Activated CD8-positive, alpha-beta memory T cell treated with anti-CD3 and anti-CD28 coated beads for 36 hours (primary cell): Measurements from ENCODE around the gene PFKFB3. TPM values are rescaled to one million over a fixed set of nuclear protein-coding genes. Genes with fewer than 3 reads are reported as not detected.

ENCODE experiments used
- CTCF ChIA-PET: fragments of 350-600 bp; sonication (Branson Sonifier 250); formaldehyde crosslinking; loops from one replicate; lab custom pipeline; 2021; ENCODE audit warnings: antibody characterized with exemption; lab: Charles Lee
- POLR2A ChIA-PET: fragments of 350-600 bp; sonication (Branson Sonifier 250); formaldehyde crosslinking; loops from one replicate; lab custom pipeline; 2021; ENCODE audit warnings: antibody characterized with exemption; lab: Charles Lee
- total RNA-seq, 2 experiments: library from RNA; stranded (reverse); gene quantifications; one replicate each; pipeline ENCODE4 v1.2.3, GENCODE V29; 2021

PFKFB3 gene
- total RNA-seq, 2 experiments from 2014 or later: 81.9 to 82.1 TPM

DNA sequence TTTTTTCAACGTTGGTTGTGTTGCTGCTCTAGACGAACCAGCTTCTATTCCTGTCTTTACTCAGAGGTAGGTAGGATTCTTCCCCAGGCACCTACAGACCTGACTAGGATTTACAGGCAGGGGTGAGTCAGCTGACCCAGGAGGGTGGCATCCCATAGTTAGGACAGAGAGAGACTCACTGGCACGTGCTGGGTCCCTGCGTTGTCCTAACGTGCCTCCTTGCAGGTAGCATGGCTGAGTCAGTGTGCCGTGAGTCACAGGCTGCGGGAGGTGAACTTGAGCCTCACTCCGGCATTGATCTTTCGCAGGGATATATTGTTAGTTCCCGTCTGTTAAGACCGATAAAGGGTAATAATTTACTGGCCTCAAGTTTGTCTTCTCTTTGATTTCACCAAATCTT lies 96.5 kb downstream of the PFKFB3 start:
- CTCF ChIA-PET: interaction anchor here (0.7 kb wide), 1 partner anchor 92 kb away, joined by 3 read pairs; no protein-coding TSS in a partner anchor

GRCh38 chr10:6299743-6300105 lies 97.0 kb downstream of the PFKFB3 start:
- POLR2A ChIA-PET: interaction anchor here (0.6 to 1.6 kb wide), 3 partner anchors 19 to 101 kb away, joined by 3 to 7 read pairs (median 3); no protein-coding TSS in a partner anchor
- CTCF ChIA-PET: interaction anchor here (0.7 to 0.8 kb wide), 2 partner anchors 89 to 92 kb away, joined by 3 read pairs; no protein-coding TSS in a partner anchor

More for the DNA sequence above, 96.5 kb downstream of the PFKFB3 start:
- POLR2A ChIA-PET: interaction anchor here (1.6 kb wide), 1 partner anchor 49 kb away, joined by 7 read pairs; no protein-coding TSS in a partner anchor

DNA sequence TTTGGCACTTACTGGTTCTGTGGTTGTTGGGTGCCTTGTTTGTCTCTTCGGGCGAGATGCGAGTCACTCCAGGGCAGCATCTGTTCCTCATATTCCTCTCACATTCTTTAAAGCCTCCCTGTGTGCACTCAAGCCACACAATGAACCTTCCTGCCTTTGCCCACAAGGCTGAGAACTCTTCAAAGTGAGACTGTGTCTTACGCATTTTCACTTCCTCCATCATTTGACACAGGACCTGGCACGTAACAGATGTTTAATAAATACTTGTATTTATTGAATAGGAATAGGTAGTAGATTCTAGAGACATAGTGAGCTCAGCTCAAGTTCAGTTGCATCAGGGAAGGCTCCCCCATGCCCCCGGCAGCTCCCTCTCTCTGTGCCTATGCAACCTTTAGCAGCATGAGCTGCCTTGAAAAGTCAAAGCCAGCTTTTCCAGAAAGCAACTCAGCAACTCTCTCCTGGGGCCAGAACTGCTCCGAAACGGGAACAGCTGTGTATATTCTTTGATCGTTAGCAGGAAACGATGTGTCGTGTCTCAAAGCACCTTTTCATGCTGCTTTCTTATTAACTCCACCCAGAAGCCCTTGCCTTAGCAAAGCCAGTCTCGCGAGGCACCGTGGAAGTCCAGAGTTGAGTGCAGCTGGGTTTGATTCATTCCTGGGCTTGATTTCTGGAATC lies 97.5 kb downstream of the PFKFB3 start:
- ChIA-PET CTCF (interaction anchor here (0.8 kb wide), 1 partner anchor 88 kb away, joined by 3 read pairs; no protein-coding TSS in a partner anchor), POLR2A (interaction anchor here (0.6 to 1.6 kb wide), 3 partner anchors 19 to 101 kb away, joined by 3 to 7 read pairs (median 3); no protein-coding TSS in a partner anchor)

- POLR2A ChIA-PET: interaction anchor here (1.6 kb wide), 1 partner anchor 47 kb away, joined by 7 read pairs; no protein-coding TSS in a partner anchor
- CTCF ChIA-PET: interaction anchor here (0.6 kb wide), 1 partner anchor 33 kb away, joined by 3 read pairs; no protein-coding TSS in a partner anchor
Observed at GRCh38 chr10:6300784-6301460, 98.2 kb downstream of the PFKFB3 start.

DNA sequence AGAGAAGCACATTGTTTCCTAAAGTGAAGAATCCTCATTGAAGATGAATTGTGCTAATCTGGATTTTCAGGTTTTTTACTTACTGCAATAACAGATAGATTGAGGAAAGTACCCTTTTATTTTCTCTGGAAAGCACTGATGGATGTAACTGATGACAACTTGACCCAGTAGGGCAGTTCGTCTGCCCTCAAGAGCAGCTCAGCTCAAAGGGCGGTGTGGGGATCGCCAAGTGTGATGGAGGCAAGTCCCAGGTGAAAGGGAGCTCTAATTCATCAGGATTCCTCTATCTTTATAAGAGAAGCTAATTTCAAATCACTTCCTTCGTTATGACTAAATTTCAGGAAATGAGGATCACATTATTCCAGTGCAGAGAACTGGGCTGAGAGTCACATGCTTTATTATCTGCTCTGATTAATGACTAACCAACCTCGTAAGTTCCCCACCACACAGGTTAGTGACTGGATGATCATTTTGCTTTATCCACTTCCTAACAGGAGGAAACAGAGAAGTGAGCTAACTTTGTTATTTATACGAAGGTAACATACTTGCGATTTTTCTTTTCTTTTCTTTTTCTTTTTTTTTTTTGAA lies 98.8 kb downstream of the PFKFB3 start:
- ChIA-PET CTCF (interaction anchor here (0.6 to 1.0 kb wide), 3 partner anchors 34 to 556 kb away, joined by 3 to 5 read pairs (median 3); no protein-coding TSS in a partner anchor), POLR2A (interaction anchor here (0.6 to 0.7 kb wide), 2 partner anchors 45 to 101 kb away, joined by 4 to 9 read pairs; no protein-coding TSS in a partner anchor)

Other genes starting within 250 kb of the PFKFB3 start
- gene IL15RA, start 225.4 kb upstream of the PFKFB3 start, total RNA-seq: 10 to 100 TPM; 31.4 to 31.8 TPM
- gene IL2RA, start 140.6 kb upstream of the PFKFB3 start, total RNA-seq: 1,000 to 10,000 TPM; 1,215 to 1,272 TPM
- gene RBM17, start 113.9 kb upstream of the PFKFB3 start, total RNA-seq: 100 to 1,000 TPM; 289 to 298 TPM